NCI-H510A (cell line): Measurements from ENCODE around the gene WDR37.
"Not testable (repeated sequence)": the region's sequence is repeated elsewhere in the genome, so short reads cannot be mapped to it uniquely, and the experiment has no call there.

Experiments
- DNase-seq: peaks from one replicate; lab custom pipeline; 2025; lab: John Stamatoyannopoulos, UW

The WDR37 gene

DNA sequence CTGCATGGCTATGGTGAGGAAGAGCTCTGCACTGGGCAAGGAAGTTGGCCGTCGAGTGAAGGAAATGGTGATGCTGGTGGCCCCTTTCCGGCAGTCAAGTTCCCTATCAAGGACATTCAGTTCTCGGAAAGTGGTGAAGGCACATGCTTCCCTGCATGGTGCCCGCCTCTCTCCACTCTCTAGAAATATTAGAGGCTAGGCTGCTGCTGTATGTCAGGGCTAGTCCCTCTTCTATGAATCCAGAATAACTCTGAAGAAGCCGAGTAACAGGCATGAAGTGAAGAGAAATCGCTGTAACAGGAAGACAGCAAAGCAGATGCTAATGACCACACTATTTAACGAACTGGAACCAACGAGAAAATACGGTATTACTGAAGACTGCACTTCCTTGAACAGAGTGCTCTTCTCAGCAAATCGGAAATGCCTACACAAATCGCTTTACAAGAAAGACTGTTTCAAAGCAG, 12.6 kb upstream of the WDR37 start:
- no peak for DNase-seq

DNA sequence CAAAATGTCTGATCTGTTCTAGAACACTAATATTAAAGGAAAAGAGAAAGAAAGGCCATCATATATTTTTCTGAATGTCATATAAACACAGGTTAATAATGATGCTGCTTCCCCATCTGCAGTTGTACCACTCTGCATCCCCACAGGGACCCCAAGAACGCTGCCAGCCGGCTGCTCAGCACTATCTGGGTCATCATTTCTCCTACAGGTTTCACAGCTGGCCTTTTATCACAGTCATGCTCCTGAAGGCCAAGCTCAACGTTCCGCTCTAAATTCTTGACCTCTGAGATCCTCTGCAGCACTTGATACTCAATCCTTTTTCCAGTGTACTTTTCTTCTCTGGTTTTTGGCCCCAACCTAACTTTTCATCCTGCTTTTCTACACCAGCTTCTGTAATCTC, 12.0 kb upstream of the WDR37 start:
- no peak for DNase-seq

DNA sequence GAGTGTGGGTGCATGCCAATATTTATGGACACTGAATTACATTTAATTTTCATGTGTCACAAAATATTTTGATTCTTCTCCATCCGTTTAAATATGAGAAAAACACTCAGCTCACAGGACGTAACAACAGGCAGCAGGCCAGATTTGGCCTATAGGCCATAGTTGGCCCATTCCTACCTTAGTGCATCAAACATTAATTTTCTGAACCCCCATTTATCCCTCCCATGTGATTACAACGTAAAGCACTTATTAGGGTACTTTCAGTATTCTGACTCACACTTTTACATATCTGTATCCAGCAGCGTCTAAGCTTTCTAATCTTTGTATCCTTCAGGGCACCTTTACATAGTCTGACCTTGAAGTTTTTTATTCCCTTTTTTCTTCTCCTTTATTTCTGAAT, 11.2 kb upstream of the WDR37 start:
- no peak for DNase-seq

DNA sequence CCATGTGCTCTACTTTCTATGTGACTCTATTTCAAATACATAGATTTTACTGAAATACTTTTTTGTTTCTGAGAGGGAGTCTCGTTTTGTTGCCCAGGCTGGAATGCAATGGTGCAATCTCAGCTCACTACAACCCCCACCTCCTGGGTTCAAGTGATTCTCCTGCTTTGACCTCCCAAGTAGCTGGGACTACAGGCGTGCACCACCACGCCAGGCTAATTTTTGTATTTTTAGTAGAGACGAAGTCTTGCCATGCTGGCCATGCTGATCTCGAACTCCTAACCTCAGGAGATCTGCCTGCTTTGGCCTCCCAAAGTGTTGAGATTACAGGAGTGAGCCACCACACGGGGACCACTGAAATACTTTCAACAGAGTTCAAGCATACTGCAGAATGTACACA, 10.8 kb upstream of the WDR37 start:
- DNase-seq: no peak

DNA sequence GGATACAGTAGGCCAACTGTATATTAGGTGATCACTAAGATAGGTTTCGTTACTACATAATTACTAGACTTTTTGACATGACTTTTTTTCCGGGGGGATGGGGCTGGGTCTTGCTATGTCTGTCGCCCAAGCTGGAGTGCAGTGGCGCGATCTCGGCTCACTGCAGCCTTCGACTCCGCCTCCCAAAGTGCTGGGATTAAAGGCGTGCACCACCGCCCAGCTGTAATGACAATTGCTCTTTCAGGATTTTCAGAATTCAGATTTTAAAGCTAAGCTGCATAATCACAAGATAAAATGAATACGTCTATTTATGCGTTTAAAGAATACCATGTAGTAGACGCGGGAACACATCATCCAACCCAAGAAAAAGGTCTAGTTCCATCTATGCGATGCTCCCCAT, 8.2 kb upstream of the WDR37 start:
- DNase-seq: no peak

DNA sequence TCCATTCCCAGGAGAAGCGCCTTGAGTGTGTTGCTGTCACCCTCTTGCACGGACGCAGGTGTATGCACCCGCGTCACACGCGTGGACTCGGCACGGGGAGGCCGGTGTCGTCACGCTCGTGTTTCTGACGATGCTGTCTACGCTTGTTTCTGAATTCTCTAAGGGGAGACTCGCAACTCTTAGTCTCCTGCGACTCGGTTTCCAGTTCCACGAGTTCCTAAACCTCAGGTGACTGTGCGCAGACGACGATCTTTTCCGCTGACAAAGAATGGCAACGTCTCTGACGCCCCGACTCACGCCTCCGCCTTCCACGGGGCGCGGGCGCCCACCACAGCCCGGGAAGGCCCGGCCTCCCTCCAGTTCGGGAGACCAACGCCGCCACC, 7.8 kb upstream of the WDR37 start:
- no peak for DNase-seq

DNA sequence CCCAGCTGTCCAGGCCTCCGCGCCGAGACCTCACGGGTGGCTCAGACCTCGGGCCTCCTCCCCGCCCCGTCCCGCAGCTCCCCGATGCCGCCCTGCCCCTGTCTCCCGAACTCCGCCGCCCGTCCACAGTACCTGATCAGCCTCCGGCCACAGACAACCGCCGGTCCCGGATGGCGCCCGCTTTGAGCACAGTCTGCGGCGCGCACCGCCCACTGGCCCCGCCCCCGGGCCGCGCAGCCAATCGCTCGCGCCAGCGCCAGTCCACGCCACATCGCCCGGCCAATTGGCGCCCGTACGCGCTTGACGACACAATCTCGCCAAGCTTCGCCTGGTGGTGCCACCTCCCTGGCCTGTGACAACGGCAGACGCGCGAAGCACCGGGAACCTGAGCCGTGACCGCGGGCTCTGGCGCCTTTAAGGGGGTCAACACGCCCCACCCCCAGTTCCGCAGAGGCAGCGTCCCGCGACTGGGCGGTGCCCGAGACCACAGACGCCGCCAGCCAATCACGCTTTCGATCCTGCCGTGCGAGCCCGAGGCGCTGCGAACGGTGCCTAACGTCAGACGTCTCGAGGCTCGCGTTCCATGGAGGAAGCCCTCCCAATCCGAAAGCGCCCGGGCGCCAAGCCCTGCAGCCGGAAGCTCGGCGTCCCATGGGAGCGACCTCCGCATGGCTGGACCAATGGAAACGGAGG, 7.3 kb upstream of the WDR37 start, which contains the start of gene IDI1:
Gene IDI1 (minus strand): TSS at position 388 of the 693 bp plus-strand sequence. CDS start 116 bp downstream, at position 272.
- peak; percentile 91 for DNase-seq

DNA sequence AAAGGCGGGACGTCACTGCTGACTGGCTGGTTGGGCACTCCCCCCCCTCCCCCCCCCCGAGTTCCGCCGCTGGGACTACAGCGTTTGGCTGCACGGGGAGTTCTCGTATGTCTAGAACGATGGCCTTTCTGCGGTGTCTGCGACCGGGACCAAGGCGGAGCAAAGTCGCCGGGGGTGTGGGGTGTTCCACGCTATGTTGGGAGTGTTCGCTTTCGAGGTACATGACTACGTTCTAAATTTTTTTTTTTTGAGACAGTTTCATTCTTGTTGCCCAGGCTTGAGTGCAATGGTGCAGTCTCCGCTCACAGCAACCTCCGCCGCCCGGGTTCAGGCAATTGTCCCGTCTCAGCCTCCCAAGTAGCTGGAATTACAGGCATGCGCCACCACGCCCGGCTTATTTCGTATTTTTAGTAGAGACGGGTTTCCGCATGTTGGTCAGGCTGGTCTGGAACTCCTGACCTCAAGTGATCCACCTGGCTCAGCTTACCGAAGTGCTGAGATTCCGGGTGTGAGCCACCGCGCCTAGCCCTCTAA, 6.7 kb upstream of the WDR37 start:
- no peak for DNase-seq

DNA sequence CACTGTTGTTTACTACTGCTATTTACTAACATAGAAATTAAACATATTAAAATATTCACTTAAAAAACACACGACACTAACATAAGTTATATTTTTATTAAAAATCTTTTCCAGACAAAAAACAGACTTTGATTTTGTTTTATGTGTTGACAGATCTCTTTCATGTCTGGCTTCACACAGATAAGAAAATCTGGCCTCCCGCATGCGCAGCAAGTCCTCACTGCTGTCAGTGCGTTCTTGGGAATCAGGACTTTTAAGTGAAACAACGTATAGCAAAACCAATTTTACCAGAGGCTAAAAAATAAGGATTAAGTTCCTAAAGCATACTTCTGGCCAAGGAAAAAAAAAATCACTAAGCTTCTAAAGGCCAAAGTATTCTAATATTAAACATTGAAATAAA, 6.0 kb upstream of the WDR37 start:
- DNase-seq: no peak

DNA sequence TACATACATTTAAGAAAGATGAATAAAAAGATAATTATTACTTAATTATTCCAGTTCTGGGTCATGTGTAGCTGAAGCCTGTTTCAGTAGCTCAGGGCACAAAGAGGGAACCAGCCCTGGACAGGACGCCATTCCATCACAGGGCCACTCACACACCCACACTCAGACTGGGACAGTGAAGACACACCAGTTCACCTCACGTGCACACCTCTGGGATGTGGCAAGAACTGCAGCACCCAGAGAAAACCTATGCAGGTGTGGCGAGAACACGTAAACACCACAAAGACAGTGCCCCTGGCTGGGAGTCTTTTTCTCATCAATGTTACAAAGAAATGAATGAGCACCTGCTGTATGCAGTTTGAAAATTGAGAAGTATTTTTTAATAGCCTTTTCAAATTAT, 5.6 kb upstream of the WDR37 start:
- no peak for DNase-seq

DNA sequence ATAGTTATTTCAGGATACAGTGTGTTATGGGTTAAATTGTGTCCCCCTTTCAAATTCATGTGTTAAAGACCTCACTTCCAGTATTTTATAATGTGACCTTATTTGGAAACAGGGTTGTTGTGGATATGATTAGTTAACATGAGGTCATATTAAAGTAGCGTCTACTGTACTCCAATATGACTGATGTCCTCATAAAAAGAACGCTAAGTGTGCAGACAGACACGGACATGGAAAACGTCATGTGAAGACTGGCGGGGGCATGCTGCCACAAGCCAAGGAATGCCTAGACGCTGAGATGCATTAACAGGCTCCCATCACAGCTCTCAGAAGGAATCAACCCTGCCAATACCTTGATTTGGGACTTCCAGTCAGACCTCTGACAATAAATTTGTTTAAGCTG, 1.5 kb upstream of the WDR37 start:
- no peak for DNase-seq

DNA sequence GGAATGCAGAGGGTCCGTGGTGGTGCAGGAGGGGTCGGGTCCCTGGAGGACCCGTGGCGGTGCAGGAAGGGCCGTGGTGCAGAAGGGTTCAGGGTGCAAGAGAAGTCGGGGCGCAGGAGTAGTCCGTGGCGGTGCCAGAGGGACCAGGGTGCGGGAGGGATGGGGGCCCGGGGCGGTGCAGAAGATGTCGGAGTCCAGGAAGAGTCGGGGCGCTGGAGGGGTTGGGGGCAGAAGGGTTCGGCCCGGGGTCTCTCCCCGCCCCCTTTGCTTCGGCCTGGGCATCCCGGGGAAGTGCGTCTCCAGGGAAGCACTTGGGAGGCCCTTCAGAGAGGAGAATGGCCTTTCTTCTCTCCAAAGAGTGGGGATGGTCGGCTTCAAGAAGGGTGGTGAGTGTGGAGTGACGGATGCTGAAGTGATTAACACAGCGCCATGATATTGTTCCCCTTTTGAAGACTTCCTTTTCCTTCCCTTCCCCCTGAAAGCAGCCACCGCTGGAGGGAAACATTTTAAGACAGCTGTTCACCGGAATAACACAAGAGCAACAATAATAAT, 997 bp downstream of the WDR37 start:
- no peak for DNase-seq

DNA sequence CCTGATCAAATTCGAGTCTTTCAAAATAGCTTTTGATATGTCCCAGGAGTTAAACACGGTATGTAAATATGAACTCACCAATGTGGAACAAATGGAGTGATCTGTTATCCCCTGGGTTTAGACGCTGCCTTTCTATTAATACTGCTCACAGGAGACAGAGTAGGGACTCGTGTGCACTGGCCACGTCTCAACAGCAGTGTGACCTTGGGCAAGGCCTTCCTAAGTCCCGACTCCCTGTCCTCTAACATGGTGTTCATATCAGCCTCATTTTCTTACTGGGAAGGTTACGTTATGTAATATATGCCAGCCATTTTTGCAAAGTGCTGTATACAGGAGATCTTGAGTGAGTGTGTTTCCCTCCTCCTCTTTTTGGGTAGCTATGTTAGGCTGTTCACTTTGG, 1.8 kb downstream of the WDR37 start:
- no peak for DNase-seq

DNA sequence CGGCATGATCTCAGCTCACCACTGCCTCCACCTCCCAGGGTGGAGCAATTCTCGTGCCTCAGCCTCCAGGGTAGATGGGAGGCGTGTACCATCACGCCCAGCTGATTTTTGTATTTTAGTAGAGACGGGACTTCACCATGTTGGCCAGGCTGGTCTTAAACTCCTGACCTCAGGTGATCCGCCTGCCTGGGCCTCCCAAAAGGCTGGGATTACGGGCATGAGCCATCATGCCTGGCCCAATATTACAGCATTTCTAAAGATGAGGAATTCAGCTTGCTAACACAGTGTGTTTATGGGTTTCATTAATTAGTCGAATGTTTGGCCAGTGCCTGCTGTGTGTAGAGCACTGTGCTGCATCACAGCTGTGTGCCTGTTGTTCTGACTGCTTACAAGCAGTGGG, 3.7 kb downstream of the WDR37 start:
- DNase-seq: no peak

DNA sequence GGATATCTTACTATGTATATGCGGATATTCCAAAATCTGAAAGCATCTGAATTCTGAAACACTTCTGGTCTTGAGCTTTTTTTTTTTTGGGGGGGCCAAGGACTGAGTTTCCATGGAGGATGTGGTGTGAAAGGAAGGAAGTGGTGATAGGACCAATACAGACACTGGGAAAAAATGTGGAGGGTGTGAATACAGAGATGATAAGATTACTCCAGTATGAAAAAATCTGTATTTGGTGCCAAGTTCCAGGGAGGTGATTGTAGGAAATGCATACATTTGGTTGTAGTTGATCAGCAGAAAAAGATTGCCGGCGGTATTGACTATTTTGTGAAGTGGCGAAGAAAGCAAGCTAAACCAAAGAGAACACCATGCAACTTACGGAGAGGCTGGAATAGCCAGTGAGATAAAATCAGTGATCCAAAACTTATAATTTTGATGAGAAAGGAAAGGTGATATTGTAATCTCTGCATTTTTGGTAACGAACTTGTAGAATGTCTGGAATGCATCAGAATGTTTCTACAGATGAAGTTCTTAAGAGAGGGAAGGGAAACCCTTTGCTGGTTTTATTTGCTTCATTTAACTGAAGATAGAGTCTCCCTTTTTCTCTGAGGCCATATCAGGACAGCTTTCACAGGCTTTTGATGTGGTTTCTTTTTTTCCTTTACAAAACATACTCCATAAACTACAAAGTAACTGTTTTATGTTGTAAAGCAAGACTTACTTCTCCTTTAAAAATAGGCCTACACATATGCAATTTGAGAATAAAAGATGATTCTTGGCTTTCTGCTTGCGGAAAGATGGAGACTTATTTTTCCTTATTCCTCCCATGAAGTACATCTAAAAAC, 6.0 kb downstream of the WDR37 start:
- DNase-seq: no peak

DNA sequence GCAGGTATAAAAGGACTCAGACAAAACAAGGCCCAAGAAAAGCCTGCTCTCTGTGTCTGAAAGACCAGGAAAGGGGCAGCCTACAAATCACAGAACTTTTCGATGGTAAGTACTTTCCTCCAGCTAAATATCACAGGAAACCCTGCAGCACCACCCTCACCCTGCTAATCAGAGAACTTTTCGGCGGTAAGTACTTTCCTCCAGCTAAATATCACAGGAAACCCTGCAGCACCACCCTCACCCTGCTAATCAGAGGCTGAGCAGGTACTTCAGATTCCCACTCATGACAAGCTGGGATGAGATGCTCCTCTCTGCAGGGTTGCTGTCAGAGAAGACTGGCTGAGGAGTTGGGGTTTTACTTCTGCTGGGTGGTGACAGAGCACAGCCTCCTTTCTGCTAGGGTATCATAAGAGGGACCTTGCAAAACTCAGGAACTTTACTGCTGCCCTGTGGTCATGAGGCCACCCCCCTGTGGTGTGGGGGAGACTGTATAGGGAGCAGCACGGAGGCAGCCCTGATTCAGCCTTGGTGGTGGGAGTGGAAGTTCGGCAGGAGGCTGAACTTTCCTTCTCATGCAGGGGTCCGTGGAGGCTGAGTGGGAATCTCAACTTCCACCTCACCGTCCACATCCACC, 7.2 kb downstream of the WDR37 start:
- no peak for DNase-seq

DNA sequence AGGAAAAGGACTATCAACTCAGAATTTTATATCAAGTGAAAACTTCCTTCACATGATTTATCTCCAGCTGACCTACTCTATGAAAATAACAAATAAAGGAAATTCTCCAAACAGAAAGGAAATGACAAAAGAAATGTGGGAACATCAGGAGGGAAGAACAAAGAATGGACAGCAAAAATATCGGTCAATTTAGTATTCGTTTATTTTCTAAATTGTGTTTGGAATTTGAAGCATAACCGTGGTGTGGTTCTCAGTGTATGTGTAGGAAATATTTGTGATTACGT, 8.7 kb downstream of the WDR37 start:
- no peak for DNase-seq

DNA sequence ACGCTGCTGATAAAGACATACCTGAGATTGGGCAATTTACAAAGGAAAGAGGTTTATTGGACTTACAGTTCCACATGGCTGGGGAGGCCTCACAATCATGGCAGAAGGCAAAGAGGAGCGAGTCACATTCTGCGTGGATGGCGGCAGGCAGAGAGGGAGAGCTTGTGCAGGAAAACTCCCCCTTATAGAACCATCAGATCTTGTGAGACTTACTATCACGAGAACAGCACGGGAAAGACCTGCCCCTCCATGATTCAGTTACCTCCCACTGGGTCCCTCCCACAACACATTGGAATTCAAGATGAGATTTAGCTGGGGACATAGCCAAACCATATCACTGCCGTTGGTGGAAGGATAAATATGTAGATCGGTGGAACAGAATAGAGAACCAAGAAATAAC, 10.5 kb downstream of the WDR37 start:
- not testable (repeated sequence) for DNase-seq

DNA sequence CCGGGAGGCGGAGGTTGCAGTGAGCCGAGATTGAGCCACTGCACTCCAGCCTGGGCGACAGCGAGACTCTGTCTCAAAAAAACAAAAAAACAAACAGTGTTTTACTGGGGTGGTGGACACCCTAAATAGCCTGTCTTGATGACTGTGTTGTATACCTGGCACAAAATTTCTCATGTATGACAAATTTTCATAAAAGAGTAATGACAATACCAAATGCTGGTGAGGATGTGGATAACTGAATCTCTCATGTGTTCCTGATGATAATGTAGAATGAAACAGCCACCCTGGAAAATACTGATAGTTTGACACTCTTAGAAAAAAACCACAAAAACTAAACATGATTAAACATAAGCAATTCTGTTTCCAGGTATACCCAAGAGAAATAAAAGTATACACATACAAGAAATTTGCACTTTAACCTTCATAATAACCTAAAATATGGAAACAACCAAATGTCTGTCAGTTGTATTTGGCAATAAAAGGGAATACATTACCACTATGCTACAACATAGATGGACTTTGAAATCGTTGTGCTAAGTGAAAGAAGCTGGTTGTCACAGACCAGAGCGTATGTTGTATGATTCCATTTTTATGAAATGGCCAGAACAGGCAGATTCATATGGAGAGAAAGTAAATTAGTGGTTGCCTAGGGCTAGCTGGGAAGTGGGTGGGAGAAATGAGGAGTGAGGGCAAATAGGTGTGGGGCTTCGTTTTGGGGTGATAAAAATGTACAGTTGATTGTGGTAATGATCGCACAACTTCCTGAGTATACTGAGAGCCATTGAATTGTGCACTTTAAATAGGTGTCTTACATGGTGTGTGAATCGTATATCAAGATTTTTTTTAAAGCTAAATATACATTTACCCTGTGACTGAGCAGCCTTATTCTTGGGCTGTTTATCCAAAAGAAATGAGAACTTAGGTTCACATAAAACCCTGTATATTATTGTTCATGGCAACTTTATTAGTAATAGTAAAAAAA, 12.5 kb downstream of the WDR37 start:
- no peak for DNase-seq

DNA sequence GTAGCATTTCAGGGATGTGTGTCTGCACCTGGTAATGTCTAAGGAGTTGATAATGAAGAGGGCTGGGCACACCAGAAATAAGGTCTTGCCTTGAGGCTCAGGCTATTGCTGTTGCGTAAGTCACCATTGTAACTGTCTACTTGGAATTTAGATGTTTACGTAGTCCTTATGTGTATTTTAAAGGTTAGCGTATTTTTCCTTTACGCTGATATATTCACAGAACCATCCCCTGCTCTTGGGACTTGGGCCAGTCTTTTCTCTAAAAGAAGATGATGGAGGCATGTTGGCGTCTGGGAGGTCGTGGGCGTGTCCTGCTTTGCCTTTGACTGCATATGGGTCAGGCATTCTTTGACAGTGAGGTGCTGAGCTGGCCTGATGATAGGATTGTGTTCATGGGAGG, 14.7 kb downstream of the WDR37 start:
- DNase-seq: no peak

DNA sequence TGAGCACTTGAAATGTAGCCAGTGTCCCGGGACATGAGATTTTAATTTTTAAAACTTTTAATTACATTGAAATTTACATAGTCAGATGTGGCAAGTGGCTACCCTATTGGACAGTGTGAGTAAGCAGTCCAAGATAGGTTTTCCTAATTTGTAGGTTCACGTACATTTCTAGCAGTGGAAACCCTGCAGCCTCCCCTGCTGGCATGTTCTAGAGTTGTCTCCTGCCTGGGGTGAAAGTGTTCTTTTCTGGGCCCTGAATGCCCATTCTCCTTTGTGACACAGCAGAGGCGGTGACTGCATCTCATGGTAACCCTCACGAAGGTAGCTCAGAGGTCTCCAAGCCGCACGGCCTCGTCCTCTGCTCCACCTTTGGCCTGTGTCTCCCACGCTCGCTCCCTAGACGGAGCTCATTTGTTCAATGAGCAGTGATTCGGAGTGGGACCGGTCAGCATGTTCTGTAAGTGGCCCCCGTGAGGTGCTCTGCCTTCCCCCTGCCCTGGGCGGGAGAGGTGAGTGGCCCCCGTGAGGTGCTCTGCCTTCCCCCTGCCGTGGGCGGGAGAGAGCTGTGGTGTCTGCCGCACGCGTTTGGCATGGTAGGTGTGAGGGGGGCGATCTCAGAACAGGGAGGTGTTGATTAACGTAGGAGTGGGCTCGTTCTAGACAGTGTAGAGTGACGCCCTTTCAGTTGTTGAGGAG, 18.0 kb downstream of the WDR37 start:
- no peak for DNase-seq
